VCaP (cell line): ENCODE results near the gene FHIT.

Experiments used
- H3K27ac ChIP-seq: fragments of 450-650 bp; 2 replicates; pipeline ENCODE4 v1.5.1; 2017
- TF ChIP-seq, protein P1 (sequence below): fragments of 450-650 bp; conservative IDR thresholded peaks from 2 replicates; pipeline ENCODE4 v1.5.1; 2017; ENCODE audit warnings: mild to moderate bottlenecking, moderate library complexity

The FHIT gene

GRCh38 chr3:59850417-59850816 lies 1400.8 kb downstream of the FHIT start:
- TF ChIP-seq, protein P1, sequence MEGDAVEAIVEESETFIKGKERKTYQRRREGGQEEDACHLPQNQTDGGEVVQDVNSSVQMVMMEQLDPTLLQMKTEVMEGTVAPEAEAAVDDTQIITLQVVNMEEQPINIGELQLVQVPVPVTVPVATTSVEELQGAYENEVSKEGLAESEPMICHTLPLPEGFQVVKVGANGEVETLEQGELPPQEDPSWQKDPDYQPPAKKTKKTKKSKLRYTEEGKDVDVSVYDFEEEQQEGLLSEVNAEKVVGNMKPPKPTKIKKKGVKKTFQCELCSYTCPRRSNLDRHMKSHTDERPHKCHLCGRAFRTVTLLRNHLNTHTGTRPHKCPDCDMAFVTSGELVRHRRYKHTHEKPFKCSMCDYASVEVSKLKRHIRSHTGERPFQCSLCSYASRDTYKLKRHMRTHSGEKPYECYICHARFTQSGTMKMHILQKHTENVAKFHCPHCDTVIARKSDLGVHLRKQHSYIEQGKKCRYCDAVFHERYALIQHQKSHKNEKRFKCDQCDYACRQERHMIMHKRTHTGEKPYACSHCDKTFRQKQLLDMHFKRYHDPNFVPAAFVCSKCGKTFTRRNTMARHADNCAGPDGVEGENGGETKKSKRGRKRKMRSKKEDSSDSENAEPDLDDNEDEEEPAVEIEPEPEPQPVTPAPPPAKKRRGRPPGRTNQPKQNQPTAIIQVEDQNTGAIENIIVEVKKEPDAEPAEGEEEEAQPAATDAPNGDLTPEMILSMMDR, result no peak
- H3K27ac ChIP-seq, result no peak overlapping the region

GRCh38 chr3:59845386-59845785 lies 1405.9 kb downstream of the FHIT start:
- no peak overlapping the region for H3K27ac ChIP-seq
- TF ChIP-seq, protein P1, result no peak

DNA sequence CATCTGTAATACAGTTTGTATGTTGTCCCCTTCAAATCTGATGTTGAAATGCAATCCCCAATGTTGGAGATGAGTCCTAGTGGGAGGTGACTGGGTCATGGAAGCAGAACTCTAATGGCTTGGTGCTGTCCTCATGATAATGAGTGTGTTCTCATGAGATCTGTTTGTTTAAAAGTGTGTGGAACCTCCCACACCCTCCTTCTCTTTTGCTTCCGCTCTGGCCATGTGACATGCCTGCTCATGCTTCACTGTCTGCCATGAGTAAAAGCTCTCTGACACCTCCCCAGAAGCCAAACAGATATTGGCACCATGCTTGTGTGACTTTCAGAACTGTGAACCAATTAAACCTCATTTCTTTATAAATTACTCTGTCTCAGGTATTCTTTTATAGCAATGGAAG lies 1407.4 kb downstream of the FHIT start:
- H3K27ac ChIP-seq, result no peak overlapping the region

GRCh38 chr3:59839810-59840515 lies 1411.3 kb downstream of the FHIT start:
- no peak overlapping the region for H3K27ac ChIP-seq
- TF ChIP-seq, protein P1, result no peak

More for the DNA sequence above, 1407.4 kb downstream of the FHIT start:
- TF ChIP-seq, protein P1, result no peak

GRCh38 chr3:59839283-59839682 lies 1412.0 kb downstream of the FHIT start:
- TF ChIP-seq, protein P1, result no peak
- H3K27ac ChIP-seq, result no peak overlapping the region

- TF ChIP-seq, protein P1, result no peak
- H3K27ac ChIP-seq, result no peak overlapping the region
These were observed 1414.7 kb downstream of the FHIT start for GRCh38 chr3:59836531-59836930.

GRCh38 chr3:59832702-59833101 lies 1418.5 kb downstream of the FHIT start:
- TF ChIP-seq, protein P1, result no peak
- no peak overlapping the region for H3K27ac ChIP-seq
